GM12878 (cell line): ENCODE measurements around the gene SCIMP. TPM values are rescaled to one million over a fixed set of nuclear protein-coding genes. Genes with fewer than 3 reads are reported as not detected.
A peak's percentile ranks its signal among the peaks of the same experiment; 100 is the strongest.

ENCODE experiments used
- DPF2 ChIP-seq: fragments of 450-650 bp; IDR thresholded peaks from 2 replicates; pipeline ENCODE4 v1.6.1; 2017; ENCODE audit warnings: mild to moderate bottlenecking
- FOXM1 ChIP-seq: IDR thresholded peaks from 2 replicates; pipeline ENCODE4 v1.6.1; 2012; ENCODE audit warnings: low read depth, mild to moderate bottlenecking, inconsistent platforms, low read length, moderate library complexity
- GATAD2B ChIP-seq: fragments of 450-650 bp; conservative IDR thresholded peaks from 2 replicates; pipeline ENCODE4 v1.6.1; 2017; ENCODE audit warnings: low read depth, mild to moderate bottlenecking, moderate library complexity
- MTA2 ChIP-seq: fragments of 450-650 bp; IDR thresholded peaks from 2 replicates; pipeline ENCODE4 v1.6.1; 2016; ENCODE audit warnings: low read depth, mild to moderate bottlenecking, moderate library complexity
- MXI1 ChIP-seq: fragments of 150-350 bp; IDR thresholded peaks from 2 replicates; pipeline ENCODE4 v1.6.1; 2011; ENCODE audit warnings: low read depth, mild to moderate bottlenecking, inconsistent platforms, low read length, improper control_type of control experiment
- NFIC ChIP-seq: IDR thresholded peaks from 2 replicates; pipeline ENCODE4 v1.6.1; 2012; ENCODE audit warnings: low read depth, mild to moderate bottlenecking, inconsistent platforms, low read length, moderate library complexity
- NR2C1 ChIP-seq: fragments of 450-650 bp; IDR thresholded peaks from 2 replicates; pipeline ENCODE4 v1.6.1; 2017; ENCODE audit warnings: antibody characterized with exemption, mild to moderate bottlenecking, moderate library complexity
- SIN3A ChIP-seq: IDR thresholded peaks from 2 replicates; pipeline ENCODE4 v1.6.1; 2012; ENCODE audit warnings: low read depth, low read length, improper control_type of control experiment
- SRF ChIP-seq, 2 experiments: IDR thresholded peaks; 2 replicates each; pipeline ENCODE4 v1.6.1; 2011; ENCODE audit warnings: low read depth in 2 of 2, low read length in 2 of 2, mild to moderate bottlenecking in 1 of 2, moderate library complexity in 1 of 2
- TCF12 ChIP-seq: IDR thresholded peaks from 2 replicates; pipeline ENCODE4 v1.6.1; 2011; ENCODE audit warnings: low read depth, mild to moderate bottlenecking, low read length
- ZNF274 ChIP-seq: IDR thresholded peaks from one replicate; pipeline ENCODE4 v1.8.0; 2011; ENCODE audit not compliant: insufficient read length, insufficient read depth
- polyA plus RNA-seq, 11 experiments: library from polyadenylated mRNA; depleted of rRNA in 4 of 11; unstranded in 6 of 11; stranded (reverse) in 5 of 11; fragments of >200 nt; fragmentation: Nextera tagmentation in 4 of 11; fragmentation: Illumina TruSeq in 1 of 11; extraction: Ambion mirVana in 4 of 11; extraction: Trizol in 1 of 11; gene quantifications; 1 replicate in 1 of 11; 2 replicates in 10 of 11; pipeline versions ENCODE4 v1.2.1 to v1.2.3, GENCODE V29; 2011 to 2016; ENCODE audit warnings: inconsistent platforms in 2 of 11, missing spikeins in 2 of 11, low read depth in 1 of 11
- total RNA-seq, 4 experiments: library from RNA; depleted of rRNA in 3 of 4; stranded (reverse); fragments of >200 nt in 3 of 4; fragmentation: Illumina TruSeq in 1 of 4; extraction: Trizol in 1 of 4; gene quantifications; 2 replicates each; pipeline versions ENCODE4 v1.2.1 to v1.2.3, GENCODE V29; 2013 to 2021
- TF ChIP-seq, protein P1 (sequence below): fragments of 450-650 bp; IDR thresholded peaks from 2 replicates; pipeline ENCODE4 v1.6.1; 2017; ENCODE audit warnings: mild to moderate bottlenecking, moderate library complexity
- TF ChIP-seq, protein P2 (sequence below): fragments of 450-650 bp; formaldehyde crosslinking; IDR thresholded peaks from 2 replicates; pipeline ENCODE4 v1.4.0; 2020; ENCODE audit warnings: mild to moderate bottlenecking, moderate library complexity
- TF ChIP-seq, protein P3 (sequence below): fragments of 450-650 bp; IDR thresholded peaks from 2 replicates; pipeline ENCODE4 v1.6.1; 2017; ENCODE audit warnings: mild to moderate bottlenecking
- TF ChIP-seq, protein P4 (sequence below): fragments of 150-350 bp; IDR thresholded peaks from 2 replicates; pipeline ENCODE4 v1.6.1; 2014; ENCODE audit warnings: mild to moderate bottlenecking, low read depth, low read length
- TF ChIP-seq, protein P5 (sequence below): fragments of 450-650 bp; IDR thresholded peaks from 2 replicates; pipeline ENCODE4 v1.6.1; 2016; ENCODE audit warnings: mild to moderate bottlenecking

Gene SCIMP
- total and polyA plus RNA-seq, 10 of the 15 experiments (the other 5 are each of a cell fraction or from before 2014, with no cell fraction given): 56.7 to 151 (median 95.0) TPM

DNA sequence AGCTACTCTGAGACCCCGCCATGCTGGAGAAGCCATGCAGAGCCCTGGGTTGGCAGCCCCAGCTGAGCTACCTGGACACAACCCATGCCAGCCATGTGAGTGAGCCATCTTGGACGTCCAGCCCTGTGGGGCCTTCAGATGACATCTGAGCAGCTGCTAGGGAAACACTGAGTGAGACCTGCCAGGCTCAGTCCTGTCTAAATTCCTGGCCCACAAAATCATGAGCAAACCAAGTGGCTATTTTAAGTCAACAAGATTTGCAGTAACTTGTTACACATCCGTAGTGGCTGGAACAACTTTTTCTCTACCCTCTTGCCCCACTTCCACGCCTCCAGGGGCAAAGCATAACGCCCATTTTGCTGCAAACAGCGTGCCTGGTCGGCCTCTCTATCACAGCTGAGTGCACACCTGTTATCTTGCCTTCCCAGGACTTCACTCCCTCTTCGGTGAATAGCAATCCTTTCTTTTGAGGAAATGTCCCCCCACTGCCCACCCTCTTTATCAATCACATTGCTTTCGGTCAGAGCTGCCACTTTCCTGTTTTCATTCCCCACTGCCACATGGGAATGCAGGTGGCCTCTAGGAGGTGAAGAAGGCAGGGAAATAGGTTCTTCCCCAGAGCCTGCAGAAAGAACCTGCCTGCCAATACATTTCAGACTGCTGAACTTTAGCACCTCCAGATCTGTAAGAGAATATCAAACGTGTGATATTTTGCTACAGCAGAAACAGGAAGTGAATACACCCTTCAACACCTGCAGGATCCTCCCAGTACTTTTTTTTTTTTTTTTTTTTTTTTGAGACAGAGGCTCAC is 7.4 kb upstream of the SCIMP start (continued):
- TF ChIP-seq, protein P1, sequence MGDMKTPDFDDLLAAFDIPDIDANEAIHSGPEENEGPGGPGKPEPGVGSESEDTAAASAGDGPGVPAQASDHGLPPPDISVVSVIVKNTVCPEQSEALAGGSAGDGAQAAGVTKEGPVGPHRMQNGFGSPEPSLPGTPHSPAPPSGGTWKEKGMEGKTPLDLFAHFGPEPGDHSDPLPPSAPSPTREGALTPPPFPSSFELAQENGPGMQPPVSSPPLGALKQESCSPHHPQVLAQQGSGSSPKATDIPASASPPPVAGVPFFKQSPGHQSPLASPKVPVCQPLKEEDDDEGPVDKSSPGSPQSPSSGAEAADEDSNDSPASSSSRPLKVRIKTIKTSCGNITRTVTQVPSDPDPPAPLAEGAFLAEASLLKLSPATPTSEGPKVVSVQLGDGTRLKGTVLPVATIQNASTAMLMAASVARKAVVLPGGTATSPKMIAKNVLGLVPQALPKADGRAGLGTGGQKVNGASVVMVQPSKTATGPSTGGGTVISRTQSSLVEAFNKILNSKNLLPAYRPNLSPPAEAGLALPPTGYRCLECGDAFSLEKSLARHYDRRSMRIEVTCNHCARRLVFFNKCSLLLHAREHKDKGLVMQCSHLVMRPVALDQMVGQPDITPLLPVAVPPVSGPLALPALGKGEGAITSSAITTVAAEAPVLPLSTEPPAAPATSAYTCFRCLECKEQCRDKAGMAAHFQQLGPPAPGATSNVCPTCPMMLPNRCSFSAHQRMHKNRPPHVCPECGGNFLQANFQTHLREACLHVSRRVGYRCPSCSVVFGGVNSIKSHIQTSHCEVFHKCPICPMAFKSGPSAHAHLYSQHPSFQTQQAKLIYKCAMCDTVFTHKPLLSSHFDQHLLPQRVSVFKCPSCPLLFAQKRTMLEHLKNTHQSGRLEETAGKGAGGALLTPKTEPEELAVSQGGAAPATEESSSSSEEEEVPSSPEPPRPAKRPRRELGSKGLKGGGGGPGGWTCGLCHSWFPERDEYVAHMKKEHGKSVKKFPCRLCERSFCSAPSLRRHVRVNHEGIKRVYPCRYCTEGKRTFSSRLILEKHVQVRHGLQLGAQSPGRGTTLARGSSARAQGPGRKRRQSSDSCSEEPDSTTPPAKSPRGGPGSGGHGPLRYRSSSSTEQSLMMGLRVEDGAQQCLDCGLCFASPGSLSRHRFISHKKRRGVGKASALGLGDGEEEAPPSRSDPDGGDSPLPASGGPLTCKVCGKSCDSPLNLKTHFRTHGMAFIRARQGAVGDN: peak; percentile 82
- TF ChIP-seq SRF (IDR thresholded peaks at IDR 0.05; ENCODE audit: low read depth in 2 of 2, low read length in 2 of 2): no peak
- TF ChIP-seq, protein P2, sequence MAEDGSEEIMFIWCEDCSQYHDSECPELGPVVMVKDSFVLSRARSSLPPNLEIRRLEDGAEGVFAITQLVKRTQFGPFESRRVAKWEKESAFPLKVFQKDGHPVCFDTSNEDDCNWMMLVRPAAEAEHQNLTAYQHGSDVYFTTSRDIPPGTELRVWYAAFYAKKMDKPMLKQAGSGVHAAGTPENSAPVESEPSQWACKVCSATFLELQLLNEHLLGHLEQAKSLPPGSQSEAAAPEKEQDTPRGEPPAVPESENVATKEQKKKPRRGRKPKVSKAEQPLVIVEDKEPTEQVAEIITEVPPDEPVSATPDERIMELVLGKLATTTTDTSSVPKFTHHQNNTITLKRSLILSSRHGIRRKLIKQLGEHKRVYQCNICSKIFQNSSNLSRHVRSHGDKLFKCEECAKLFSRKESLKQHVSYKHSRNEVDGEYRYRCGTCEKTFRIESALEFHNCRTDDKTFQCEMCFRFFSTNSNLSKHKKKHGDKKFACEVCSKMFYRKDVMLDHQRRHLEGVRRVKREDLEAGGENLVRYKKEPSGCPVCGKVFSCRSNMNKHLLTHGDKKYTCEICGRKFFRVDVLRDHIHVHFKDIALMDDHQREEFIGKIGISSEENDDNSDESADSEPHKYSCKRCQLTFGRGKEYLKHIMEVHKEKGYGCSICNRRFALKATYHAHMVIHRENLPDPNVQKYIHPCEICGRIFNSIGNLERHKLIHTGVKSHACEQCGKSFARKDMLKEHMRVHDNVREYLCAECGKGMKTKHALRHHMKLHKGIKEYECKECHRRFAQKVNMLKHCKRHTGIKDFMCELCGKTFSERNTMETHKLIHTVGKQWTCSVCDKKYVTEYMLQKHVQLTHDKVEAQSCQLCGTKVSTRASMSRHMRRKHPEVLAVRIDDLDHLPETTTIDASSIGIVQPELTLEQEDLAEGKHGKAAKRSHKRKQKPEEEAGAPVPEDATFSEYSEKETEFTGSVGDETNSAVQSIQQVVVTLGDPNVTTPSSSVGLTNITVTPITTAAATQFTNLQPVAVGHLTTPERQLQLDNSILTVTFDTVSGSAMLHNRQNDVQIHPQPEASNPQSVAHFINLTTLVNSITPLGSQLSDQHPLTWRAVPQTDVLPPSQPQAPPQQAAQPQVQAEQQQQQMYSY (CRISPR knock-in tag): no peak
- no peak for TF ChIP-seq ZNF274
- TF ChIP-seq, protein P3, sequence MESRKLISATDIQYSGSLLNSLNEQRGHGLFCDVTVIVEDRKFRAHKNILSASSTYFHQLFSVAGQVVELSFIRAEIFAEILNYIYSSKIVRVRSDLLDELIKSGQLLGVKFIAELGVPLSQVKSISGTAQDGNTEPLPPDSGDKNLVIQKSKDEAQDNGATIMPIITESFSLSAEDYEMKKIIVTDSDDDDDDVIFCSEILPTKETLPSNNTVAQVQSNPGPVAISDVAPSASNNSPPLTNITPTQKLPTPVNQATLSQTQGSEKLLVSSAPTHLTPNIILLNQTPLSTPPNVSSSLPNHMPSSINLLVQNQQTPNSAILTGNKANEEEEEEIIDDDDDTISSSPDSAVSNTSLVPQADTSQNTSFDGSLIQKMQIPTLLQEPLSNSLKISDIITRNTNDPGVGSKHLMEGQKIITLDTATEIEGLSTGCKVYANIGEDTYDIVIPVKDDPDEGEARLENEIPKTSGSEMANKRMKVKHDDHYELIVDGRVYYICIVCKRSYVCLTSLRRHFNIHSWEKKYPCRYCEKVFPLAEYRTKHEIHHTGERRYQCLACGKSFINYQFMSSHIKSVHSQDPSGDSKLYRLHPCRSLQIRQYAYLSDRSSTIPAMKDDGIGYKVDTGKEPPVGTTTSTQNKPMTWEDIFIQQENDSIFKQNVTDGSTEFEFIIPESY: no peak
- peak; percentile 71 for TF ChIP-seq TCF12
- TF ChIP-seq NFIC: no peak; the same call in none of the 2 replicates
- TF ChIP-seq, protein P4, sequence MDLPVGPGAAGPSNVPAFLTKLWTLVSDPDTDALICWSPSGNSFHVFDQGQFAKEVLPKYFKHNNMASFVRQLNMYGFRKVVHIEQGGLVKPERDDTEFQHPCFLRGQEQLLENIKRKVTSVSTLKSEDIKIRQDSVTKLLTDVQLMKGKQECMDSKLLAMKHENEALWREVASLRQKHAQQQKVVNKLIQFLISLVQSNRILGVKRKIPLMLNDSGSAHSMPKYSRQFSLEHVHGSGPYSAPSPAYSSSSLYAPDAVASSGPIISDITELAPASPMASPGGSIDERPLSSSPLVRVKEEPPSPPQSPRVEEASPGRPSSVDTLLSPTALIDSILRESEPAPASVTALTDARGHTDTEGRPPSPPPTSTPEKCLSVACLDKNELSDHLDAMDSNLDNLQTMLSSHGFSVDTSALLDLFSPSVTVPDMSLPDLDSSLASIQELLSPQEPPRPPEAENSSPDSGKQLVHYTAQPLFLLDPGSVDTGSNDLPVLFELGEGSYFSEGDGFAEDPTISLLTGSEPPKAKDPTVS: no peak
- TF ChIP-seq, protein P5, sequence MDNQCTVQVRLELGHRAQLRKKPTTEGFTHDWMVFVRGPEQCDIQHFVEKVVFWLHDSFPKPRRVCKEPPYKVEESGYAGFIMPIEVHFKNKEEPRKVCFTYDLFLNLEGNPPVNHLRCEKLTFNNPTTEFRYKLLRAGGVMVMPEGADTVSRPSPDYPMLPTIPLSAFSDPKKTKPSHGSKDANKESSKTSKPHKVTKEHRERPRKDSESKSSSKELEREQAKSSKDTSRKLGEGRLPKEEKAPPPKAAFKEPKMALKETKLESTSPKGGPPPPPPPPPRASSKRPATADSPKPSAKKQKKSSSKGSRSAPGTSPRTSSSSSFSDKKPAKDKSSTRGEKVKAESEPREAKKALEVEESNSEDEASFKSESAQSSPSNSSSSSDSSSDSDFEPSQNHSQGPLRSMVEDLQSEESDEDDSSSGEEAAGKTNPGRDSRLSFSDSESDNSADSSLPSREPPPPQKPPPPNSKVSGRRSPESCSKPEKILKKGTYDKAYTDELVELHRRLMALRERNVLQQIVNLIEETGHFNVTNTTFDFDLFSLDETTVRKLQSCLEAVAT: no peak
- TF ChIP-seq SIN3A: 0 out of 2 replicates have a peak, but pooled peaks have one; percentile 42
- peak; percentile 45; the same call in 1 of the 2 replicates for TF ChIP-seq GATAD2B
- TF ChIP-seq FOXM1: no peak; the same call in 1 of the 2 replicates
- TF ChIP-seq MXI1: peak; percentile 7; the same call in 1 of the 2 replicates
- TF ChIP-seq MTA2: peak; percentile 61
- no peak for TF ChIP-seq NR2C1
- peak; percentile 56; the same call in 1 of the 2 replicates for TF ChIP-seq DPF2
